Endodermal cell (in vitro differentiated cells): ENCODE data around the gene LRIG1. TPM values are rescaled to one million over a fixed set of nuclear protein-coding genes. Genes with fewer than 3 reads are reported as not detected.
A peak's percentile ranks its signal among the peaks of the same experiment; 100 is the strongest.

Experiments used
- DNase-seq: peaks from one replicate; pipeline ENCODE4 v3.0.0-alpha.2; 2017
- H3K27ac ChIP-seq: 2 replicates; pipeline ENCODE4 v1.5.1; 2013; ENCODE audit warnings: mild to moderate bottlenecking, low read depth, low read length, moderate library complexity
- H3K27me3 ChIP-seq: 2 replicates; pipeline ENCODE4 v1.6.1; 2013; ENCODE audit warnings: mild to moderate bottlenecking, low read length, moderate library complexity; ENCODE audit not compliant: insufficient read depth, control insufficient read depth, poor library complexity, severe bottlenecking
- H3K36me3 ChIP-seq: 2 replicates; pipeline ENCODE4 v1.7.0; 2013; ENCODE audit warnings: mild to moderate bottlenecking, low read length, moderate library complexity; ENCODE audit not compliant: control insufficient read depth, insufficient read depth
- H3K4me1 ChIP-seq: one replicate; pipeline ENCODE4 v1.7.0; 2013; ENCODE audit warnings: low read length; ENCODE audit not compliant: control insufficient read depth, insufficient read depth
- H3K4me3 ChIP-seq: 2 replicates; pipeline ENCODE4 v1.5.1; 2013; ENCODE audit warnings: mild to moderate bottlenecking, low read length, moderate library complexity
- H3K9ac ChIP-seq: 2 replicates; pipeline ENCODE4 v1.6.1; 2013; ENCODE audit warnings: mild to moderate bottlenecking, low read length, moderate library complexity; ENCODE audit not compliant: poor library complexity, severe bottlenecking; ENCODE audit errors: extremely low read depth
- H3K9me3 ChIP-seq: 2 replicates; pipeline ENCODE4 v1.6.1; 2013; ENCODE audit warnings: mild to moderate bottlenecking, low read length, moderate library complexity; ENCODE audit not compliant: control insufficient read depth
- H3K27ac Mint-ChIP-seq: 2 replicates; pipeline ENCODE4 v1.8.0; 2020; ENCODE audit warnings: mixed read lengths
- H3K27me3 Mint-ChIP-seq: 2 replicates; pipeline ENCODE4 v1.8.0; 2021; ENCODE audit warnings: mild to moderate bottlenecking, mixed read lengths; ENCODE audit not compliant: insufficient read depth
- H3K36me3 Mint-ChIP-seq: 2 replicates; pipeline ENCODE4 v1.8.0; 2020; ENCODE audit warnings: low read depth, mixed read lengths
- H3K4me1 Mint-ChIP-seq: 2 replicates; pipeline ENCODE4 v1.8.0; 2020; ENCODE audit warnings: mixed read lengths
- H3K4me3 Mint-ChIP-seq: 2 replicates; pipeline ENCODE4 v1.8.0; 2020; ENCODE audit warnings: mild to moderate bottlenecking, moderate library complexity, mixed read lengths
- H3K9me3 Mint-ChIP-seq: 2 replicates; pipeline ENCODE4 v1.8.0; 2020; ENCODE audit warnings: mild to moderate bottlenecking, mixed read lengths
- WGBS, 2 experiments: methylation state at CpG; one replicate each; pipeline versions ENCODE4 v1.1.5 to v1.1.7; 2013; ENCODE audit warnings: missing lambda C conversion rate in 2 of 2, mixed read lengths in 1 of 2; ENCODE audit not compliant: insufficient coverage in 1 of 2, insufficient read length in 1 of 2; 5-methylcytosine and 5-hydroxymethylcytosine counted together
- total RNA-seq, 2 donors: library from RNA; stranded (reverse); fragmentation: NEBNext Ultra II Directional in 1 of 2; extraction: Animal tissue kit (Norgen Biotek cat#: 25700) in 1 of 2; gene quantifications; 2 replicates in 1 of 2; 3 replicates in 1 of 2; pipeline ENCODE4 v1.2.1, GENCODE V29; 2021
- TF ChIP-seq, protein P1 (sequence below): fragments of 200-600 bp; sonication (generic); conservative IDR thresholded peaks from 2 replicates; pipeline ENCODE4 v1.5.0; 2021; ENCODE audit warnings: antibody characterized with exemption, mild to moderate bottlenecking

Gene LRIG1
- total RNA-seq, 2 donors from 2014 or later, result 37.5 to 42.3 TPM

DNA sequence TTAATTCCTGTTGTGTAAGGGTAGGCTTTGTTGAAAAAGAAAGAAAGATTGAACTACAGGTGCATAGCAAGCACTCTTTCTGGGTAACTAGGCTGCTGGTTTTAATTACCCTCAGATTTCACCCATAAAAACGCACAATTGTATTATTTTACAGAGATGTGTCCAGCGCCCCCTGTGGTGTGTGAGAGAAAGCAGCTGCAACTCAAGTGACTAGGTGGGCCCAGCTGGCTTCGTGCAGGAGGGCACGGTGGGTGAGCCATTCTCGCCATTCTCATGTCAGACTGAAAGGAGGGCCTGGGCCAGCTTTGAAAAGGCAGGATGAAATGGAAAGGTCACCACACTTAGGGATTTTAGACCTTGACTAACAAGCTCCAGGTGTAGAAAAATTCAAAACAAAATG, 122.6 kb downstream of the LRIG1 start:
- H3K27ac ChIP-seq, result peak overlapping the region; percentile 10
- Mint-ChIP-seq H3K9me3 (no peaks in the 10 kb centered on the region), H3K27me3 (no peaks in the 10 kb centered on the region), H3K4me3 (no peak overlapping the region), H3K36me3 (peaks cover 68% of the 10 kb centered on the region), H3K27ac (peak overlapping the region; percentile 26), H3K4me1 (no peaks in the 10 kb centered on the region)
- H3K4me1 ChIP-seq, result no peaks in the 10 kb centered on the region
- no peaks in the 10 kb centered on the region for H3K27me3 ChIP-seq
- H3K9me3 ChIP-seq, result no peaks in the 10 kb centered on the region
- H3K4me3 ChIP-seq, result no peak overlapping the region
- peak; percentile 84 for DNase-seq
- 69 to 87% methylated on average over 4 to 5 of the region's 5 CpGs for WGBS, 2 experiments
- TF ChIP-seq, protein P1, sequence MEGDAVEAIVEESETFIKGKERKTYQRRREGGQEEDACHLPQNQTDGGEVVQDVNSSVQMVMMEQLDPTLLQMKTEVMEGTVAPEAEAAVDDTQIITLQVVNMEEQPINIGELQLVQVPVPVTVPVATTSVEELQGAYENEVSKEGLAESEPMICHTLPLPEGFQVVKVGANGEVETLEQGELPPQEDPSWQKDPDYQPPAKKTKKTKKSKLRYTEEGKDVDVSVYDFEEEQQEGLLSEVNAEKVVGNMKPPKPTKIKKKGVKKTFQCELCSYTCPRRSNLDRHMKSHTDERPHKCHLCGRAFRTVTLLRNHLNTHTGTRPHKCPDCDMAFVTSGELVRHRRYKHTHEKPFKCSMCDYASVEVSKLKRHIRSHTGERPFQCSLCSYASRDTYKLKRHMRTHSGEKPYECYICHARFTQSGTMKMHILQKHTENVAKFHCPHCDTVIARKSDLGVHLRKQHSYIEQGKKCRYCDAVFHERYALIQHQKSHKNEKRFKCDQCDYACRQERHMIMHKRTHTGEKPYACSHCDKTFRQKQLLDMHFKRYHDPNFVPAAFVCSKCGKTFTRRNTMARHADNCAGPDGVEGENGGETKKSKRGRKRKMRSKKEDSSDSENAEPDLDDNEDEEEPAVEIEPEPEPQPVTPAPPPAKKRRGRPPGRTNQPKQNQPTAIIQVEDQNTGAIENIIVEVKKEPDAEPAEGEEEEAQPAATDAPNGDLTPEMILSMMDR, result peak; percentile 80
- no peak overlapping the region for H3K9ac ChIP-seq
- peaks cover 87% of the 10 kb centered on the region for H3K36me3 ChIP-seq

DNA sequence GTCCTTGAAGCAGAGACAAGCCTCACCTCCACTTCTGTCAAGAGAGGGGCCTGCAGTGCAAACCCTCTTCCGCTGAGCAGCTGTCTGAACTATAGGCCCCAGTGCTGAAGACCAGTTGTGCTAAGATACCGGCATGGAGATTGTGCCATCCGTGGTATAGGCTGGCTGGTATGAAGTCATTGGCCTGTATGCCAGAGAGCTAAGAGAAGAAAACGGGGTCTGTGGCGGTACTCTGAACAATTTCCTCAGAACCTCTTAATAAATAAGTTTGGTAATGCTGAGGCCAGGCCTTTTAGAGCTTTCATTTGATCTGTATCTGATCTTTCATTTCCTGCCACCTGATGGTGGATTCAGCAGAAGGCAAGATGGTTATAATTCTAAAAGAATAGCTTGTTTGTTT, 123.0 kb downstream of the LRIG1 start:
- Mint-ChIP-seq H3K27ac (no peak overlapping the region), H3K4me1 (no peaks in the 10 kb centered on the region), H3K27me3 (no peaks in the 10 kb centered on the region), H3K4me3 (no peak overlapping the region), H3K9me3 (no peaks in the 10 kb centered on the region), H3K36me3 (peaks cover 65% of the 10 kb centered on the region)
- WGBS, 2 experiments, result 87 to 100% methylated on average over 4 to 5 of the region's 5 CpGs
- Histone ChIP-seq H3K9ac (no peak overlapping the region), H3K4me1 (no peaks in the 10 kb centered on the region), H3K27me3 (no peaks in the 10 kb centered on the region), H3K27ac (no peak overlapping the region), H3K4me3 (no peak overlapping the region), H3K36me3 (peaks cover 85% of the 10 kb centered on the region), H3K9me3 (no peaks in the 10 kb centered on the region)
- TF ChIP-seq, protein P1, result no peak
- DNase-seq, result no peak

DNA sequence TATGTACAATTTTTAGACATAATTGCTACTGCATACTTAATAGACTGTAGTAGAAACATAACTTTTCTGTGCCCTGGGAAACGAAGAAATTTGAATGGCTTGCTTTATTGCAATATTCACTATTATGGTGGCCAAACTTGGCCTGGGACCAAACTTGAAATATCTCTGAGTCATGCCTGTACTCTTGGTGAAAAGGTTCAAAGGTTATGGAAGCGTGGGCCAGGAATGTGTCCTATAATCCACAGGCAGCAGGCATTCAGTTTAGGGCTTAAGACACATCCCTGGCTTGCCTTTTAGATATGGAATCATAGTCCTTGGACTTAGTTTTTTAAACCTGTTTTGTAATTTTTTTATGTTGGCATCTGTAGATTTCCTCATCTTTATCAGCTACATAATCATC, 124.3 kb downstream of the LRIG1 start:
- Mint-ChIP-seq H3K27ac (no peak overlapping the region), H3K4me3 (no peak overlapping the region), H3K27me3 (no peaks in the 10 kb centered on the region), H3K36me3 (peaks cover 53% of the 10 kb centered on the region), H3K9me3 (no peaks in the 10 kb centered on the region), H3K4me1 (no peaks in the 10 kb centered on the region)
- Histone ChIP-seq H3K27ac (no peak overlapping the region), H3K36me3 (peaks cover 76% of the 10 kb centered on the region), H3K27me3 (no peaks in the 10 kb centered on the region), H3K4me1 (no peaks in the 10 kb centered on the region), H3K9ac (no peak overlapping the region), H3K4me3 (no peak overlapping the region), H3K9me3 (no peaks in the 10 kb centered on the region)
- TF ChIP-seq, protein P1, result no peak
- WGBS, 2 experiments, result 89 to 95% methylated on average over 2 of the region's 2 CpGs
- no peak for DNase-seq
